ENCODE results near the gene ACSL1.

The ACSL1 gene

GRCh38 chr4:184766446-184766845, 59.3 kb downstream of the ACSL1 start:
- no peak for TF ChIP-seq CTCF (IDR thresholded peaks at IDR 0.05; ENCODE audit: low read depth, low read length)
- DNase-seq (ENCODE audit: low read depth in 2 of 2): no peak
- no peak overlapping the region for H3K4me3 ChIP-seq (replicated peaks in 1 of 2; ENCODE audit: low read depth in 2 of 2, low read length in 2 of 2)

GRCh38 chr4:184765473-184766340, 60.1 kb downstream of the ACSL1 start:
- TF ChIP-seq CTCF (IDR thresholded peaks at IDR 0.05; ENCODE audit: low read depth, low read length): no peak
- DNase-seq (ENCODE audit: low read depth in 2 of 2): no peak
- H3K4me3 ChIP-seq (replicated peaks in 1 of 2; ENCODE audit: low read depth in 2 of 2, low read length in 2 of 2): no peak overlapping the region

GRCh38 chr4:184764601-184765000, 61.2 kb downstream of the ACSL1 start:
- TF ChIP-seq CTCF (IDR thresholded peaks at IDR 0.05; ENCODE audit: low read depth, low read length): no peak
- no peak overlapping the region for H3K4me3 ChIP-seq (replicated peaks in 1 of 2; ENCODE audit: low read depth in 2 of 2, low read length in 2 of 2)
- DNase-seq (ENCODE audit: low read depth in 2 of 2): no peak

- no peak for TF ChIP-seq CTCF (IDR thresholded peaks at IDR 0.05; ENCODE audit: low read depth, low read length)
- DNase-seq (ENCODE audit: low read depth in 2 of 2): no peak
- no peak overlapping the region for H3K4me3 ChIP-seq (replicated peaks in 1 of 2; ENCODE audit: low read depth in 2 of 2, low read length in 2 of 2)
These were observed 62.5 kb downstream of the ACSL1 start for GRCh38 chr4:184763150-184763780.

GRCh38 chr4:184762100-184762499, 63.7 kb downstream of the ACSL1 start:
- TF ChIP-seq CTCF (IDR thresholded peaks at IDR 0.05; ENCODE audit: low read depth, low read length): no peak
- H3K4me3 ChIP-seq (replicated peaks in 1 of 2; ENCODE audit: low read depth in 2 of 2, low read length in 2 of 2): no peak overlapping the region
- DNase-seq (ENCODE audit: low read depth in 2 of 2): no peak

- no peak overlapping the region for H3K4me3 ChIP-seq (replicated peaks in 1 of 2; ENCODE audit: low read depth in 2 of 2, low read length in 2 of 2)
- DNase-seq (ENCODE audit: low read depth in 2 of 2): no peak
- no peak for TF ChIP-seq CTCF (IDR thresholded peaks at IDR 0.05; ENCODE audit: low read depth, low read length)
These were observed 65.1 kb downstream of the ACSL1 start for GRCh38 chr4:184760681-184761080.
